H1 (cell line): ENCODE data around the gene ODC1. TPM values are rescaled to one million over a fixed set of nuclear protein-coding genes. Genes with fewer than 3 reads are reported as not detected.

Experiments
- BACH1 ChIP-seq: IDR thresholded peaks from 2 replicates; pipeline ENCODE4 v1.6.1; 2012; ENCODE audit warnings: low read length, improper control_type of control experiment
- CTBP2 ChIP-seq: IDR thresholded peaks from 2 replicates; pipeline ENCODE4 v1.7.0; 2011; ENCODE audit warnings: borderline replicate concordance, mild to moderate bottlenecking, moderate library complexity, mixed read lengths, low read length; ENCODE audit not compliant: insufficient read depth, insufficient read length
- EGR1 ChIP-seq: IDR thresholded peaks from 2 replicates; pipeline ENCODE4 v1.6.1; 2011; ENCODE audit warnings: low read depth, low read length, borderline replicate concordance
- HDAC6 ChIP-seq: IDR thresholded peaks from one replicate; pipeline ENCODE4 v1.7.1; 2012; ENCODE audit warnings: low read depth, mild to moderate bottlenecking, inconsistent platforms, low read length, moderate library complexity
- SIRT6 ChIP-seq: IDR thresholded peaks from one replicate; pipeline ENCODE4 v1.7.1; 2012; ENCODE audit warnings: low read length, inconsistent platforms
- SIX5 ChIP-seq: IDR thresholded peaks from 2 replicates; pipeline ENCODE4 v1.6.1; 2011; ENCODE audit warnings: mild to moderate bottlenecking, low read depth, low read length
- TAF7 ChIP-seq: optimal IDR thresholded peaks from 2 replicates; pipeline ENCODE3; 2011; ENCODE audit warnings: low read depth, mild to moderate bottlenecking, inconsistent platforms, low read length, moderate library complexity, borderline replicate concordance
- polyA plus RNA-seq, 7 experiments: library from polyadenylated mRNA; depleted of rRNA in 3 of 7; stranded (reverse) in 5 of 7; unstranded in 2 of 7; fragments of >200 nt in 5 of 7; fragments of 200-250 nt in 2 of 7; gene quantifications; 1 replicate in 5 of 7; 2 replicates in 1 of 7; 4 replicates in 1 of 7; pipeline versions ENCODE4 v1.2.1 to v1.2.3, GENCODE V29; 2011 to 2013; ENCODE audit warnings: missing spikeins in 2 of 7, mixed read lengths in 2 of 7
- total RNA-seq: library from RNA; stranded (reverse); fragmentation: NEBNext Ultra II Directional; extraction: Animal tissue kit (Norgen Biotek cat#: 25700); gene quantifications from 2 replicates; pipeline ENCODE4 v1.2.1, GENCODE V29; 2021
- TF ChIP-seq, protein P1 (sequence below): IDR thresholded peaks from 2 replicates; pipeline ENCODE4 v1.6.1; 2012; ENCODE audit warnings: low read length, inconsistent platforms

Gene ODC1
- total and polyA plus RNA-seq, 2 of the 8 experiments (the other 6 are each of a cell fraction or from before 2014, with no cell fraction given), result 57.2 to 76.7 TPM

DNA sequence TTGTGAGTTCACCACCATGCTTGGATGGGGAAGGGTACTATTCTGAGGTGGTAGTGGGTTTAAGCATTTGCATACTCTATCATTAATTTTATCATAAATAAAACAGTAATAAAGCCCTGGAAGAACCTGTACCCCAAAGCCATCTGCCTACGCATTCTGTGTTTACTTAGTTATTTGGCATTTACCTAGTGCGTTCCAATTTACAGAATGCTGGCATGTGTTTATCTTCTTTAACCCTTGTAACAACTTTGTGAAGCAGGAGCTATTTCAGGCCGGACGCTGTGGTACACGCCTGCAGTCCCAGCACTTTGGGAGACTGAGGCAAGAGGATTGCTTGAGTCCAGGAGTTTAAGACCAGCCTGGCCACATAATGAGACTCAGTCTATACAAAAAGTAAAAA, 17.8 kb upstream of the ODC1 start (continued):
- TF ChIP-seq EGR1, result no peak
- TF ChIP-seq CTBP2, result no peak
- no peak for TF ChIP-seq TAF7
- TF ChIP-seq, protein P1, sequence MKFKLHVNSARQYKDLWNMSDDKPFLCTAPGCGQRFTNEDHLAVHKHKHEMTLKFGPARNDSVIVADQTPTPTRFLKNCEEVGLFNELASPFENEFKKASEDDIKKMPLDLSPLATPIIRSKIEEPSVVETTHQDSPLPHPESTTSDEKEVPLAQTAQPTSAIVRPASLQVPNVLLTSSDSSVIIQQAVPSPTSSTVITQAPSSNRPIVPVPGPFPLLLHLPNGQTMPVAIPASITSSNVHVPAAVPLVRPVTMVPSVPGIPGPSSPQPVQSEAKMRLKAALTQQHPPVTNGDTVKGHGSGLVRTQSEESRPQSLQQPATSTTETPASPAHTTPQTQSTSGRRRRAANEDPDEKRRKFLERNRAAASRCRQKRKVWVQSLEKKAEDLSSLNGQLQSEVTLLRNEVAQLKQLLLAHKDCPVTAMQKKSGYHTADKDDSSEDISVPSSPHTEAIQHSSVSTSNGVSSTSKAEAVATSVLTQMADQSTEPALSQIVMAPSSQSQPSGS, result no peak
- no peak for TF ChIP-seq HDAC6
- TF ChIP-seq SIRT6, result no peak
- TF ChIP-seq SIX5, result no peak
- TF ChIP-seq BACH1, result no peak
